Astrocyte (in vitro differentiated cells and primary cell): ENCODE results near the gene SEC63. TPM values are rescaled to one million over a fixed set of nuclear protein-coding genes. Genes with fewer than 3 reads are reported as not detected.
"Not testable (repeated sequence)": the region's sequence is repeated elsewhere in the genome, so short reads cannot be mapped to it uniquely, and the experiment has no call there.

Source experiments
- DNase-seq: peaks from one replicate; pipeline ENCODE4 v3.0.0-alpha.2; 2010; ENCODE audit warnings: low read depth
- FAIRE-seq: peaks from 2 replicates; lab custom pipeline; 2011; peaks lifted over from hg19 to GRCh38; lab: Jason Lieb, UNC
- H2AFZ ChIP-seq: 2 replicates; pipeline ENCODE4 v1.6.0; 2012; ENCODE audit warnings: low read depth, low read length, inconsistent platforms
- H3K27ac ChIP-seq: 2 replicates; pipeline ENCODE4 v1.5.1; 2011; ENCODE audit warnings: low read depth, low read length, inconsistent platforms
- H3K27me3 ChIP-seq: 2 replicates; pipeline ENCODE4 v1.6.0; 2011; ENCODE audit warnings: low read length, inconsistent platforms; ENCODE audit not compliant: insufficient read depth
- H3K36me3 ChIP-seq: 2 replicates; pipeline ENCODE4 v1.5.1; 2011; ENCODE audit warnings: low read length, inconsistent platforms; ENCODE audit not compliant: insufficient read depth
- H3K4me1 ChIP-seq: 2 replicates; pipeline ENCODE4 v1.5.1; 2011; ENCODE audit warnings: low read length, inconsistent platforms; ENCODE audit not compliant: insufficient read depth
- H3K4me2 ChIP-seq: 2 replicates; pipeline ENCODE4 v1.6.0; 2012; ENCODE audit warnings: low read length, inconsistent platforms
- H3K4me3 ChIP-seq: 2 replicates; pipeline ENCODE4 v1.5.1; 2011; ENCODE audit warnings: low read depth, mild to moderate bottlenecking, low read length, inconsistent platforms; ENCODE audit not compliant: insufficient read depth
- H3K79me2 ChIP-seq: 2 replicates; pipeline ENCODE4 v1.6.0; 2012; ENCODE audit warnings: mild to moderate bottlenecking, low read length, inconsistent platforms; ENCODE audit not compliant: insufficient read depth
- H3K9ac ChIP-seq: 2 replicates; pipeline ENCODE4 v1.6.0; 2012; ENCODE audit warnings: mild to moderate bottlenecking, low read length, inconsistent platforms
- H3K9me3 ChIP-seq: 2 replicates; pipeline ENCODE4 v1.5.1; 2012; ENCODE audit warnings: low read depth, mild to moderate bottlenecking, low read length, inconsistent platforms; ENCODE audit not compliant: insufficient read depth
- H4K20me1 ChIP-seq: 2 replicates; pipeline ENCODE4 v1.6.0; 2012; ENCODE audit warnings: low read length, inconsistent platforms; ENCODE audit not compliant: insufficient read depth
- H3K27ac Mint-ChIP-seq: one replicate; pipeline ENCODE4 v1.8.0; 2021; ENCODE audit warnings: mild to moderate bottlenecking, mixed read lengths; ENCODE audit not compliant: unreplicated experiment
- H3K27me3 Mint-ChIP-seq: one replicate; pipeline ENCODE4 v1.8.0; 2021; ENCODE audit warnings: low read depth, mixed read lengths; ENCODE audit not compliant: unreplicated experiment
- H3K36me3 Mint-ChIP-seq: one replicate; pipeline ENCODE4 v1.8.0; 2021; ENCODE audit warnings: low read depth, mixed read lengths; ENCODE audit not compliant: unreplicated experiment
- H3K4me1 Mint-ChIP-seq: one replicate; pipeline ENCODE4 v1.8.0; 2021; ENCODE audit warnings: low read depth, mixed read lengths; ENCODE audit not compliant: unreplicated experiment
- H3K4me3 Mint-ChIP-seq: one replicate; pipeline ENCODE4 v1.8.0; 2021; ENCODE audit warnings: mild to moderate bottlenecking, moderate library complexity, mixed read lengths; ENCODE audit not compliant: unreplicated experiment
- H3K9me3 Mint-ChIP-seq: one replicate; pipeline ENCODE4 v1.8.0; 2021; ENCODE audit warnings: mild to moderate bottlenecking, mixed read lengths; ENCODE audit not compliant: unreplicated experiment
- EZH2 ChIP-seq: IDR thresholded peaks from 2 replicates; pipeline ENCODE4 v1.6.1; 2012; ENCODE audit warnings: mild to moderate bottlenecking, low read length, inconsistent platforms; ENCODE audit not compliant: insufficient read depth
- total RNA-seq: library from RNA; stranded (reverse); gene quantifications from 2 replicates; pipeline ENCODE4 v1.2.1, GENCODE V29; 2021
- TF ChIP-seq, protein P1 (sequence below): IDR thresholded peaks from 2 replicates; pipeline ENCODE4 v1.5.1; 2011; ENCODE audit warnings: low read depth, mild to moderate bottlenecking, inconsistent platforms, low read length, moderate library complexity; ENCODE audit not compliant: insufficient read depth

SEC63 gene
- total RNA-seq, 1 donor from 2014 or later, result 161 TPM

DNA sequence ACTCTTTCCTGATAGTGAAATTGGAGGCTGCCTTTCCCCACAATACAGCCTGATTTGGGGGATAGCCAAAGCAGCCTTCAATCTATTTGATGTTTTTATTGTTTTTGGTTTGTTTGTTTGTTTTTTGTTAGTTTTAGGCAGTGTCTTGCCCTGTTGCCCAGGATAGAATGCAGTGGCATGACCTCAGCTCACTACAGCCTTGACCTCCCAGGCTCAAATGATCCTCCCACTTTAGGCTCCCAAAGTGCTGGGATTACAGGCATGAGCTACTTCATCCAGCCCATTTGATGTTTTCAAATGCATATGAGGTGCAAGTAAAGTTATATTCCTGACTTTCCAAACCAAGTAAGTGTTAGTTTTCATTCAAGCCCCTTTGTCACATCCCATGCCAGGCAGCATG is 41.3 kb upstream of the SEC63 start:
- no peak overlapping the region for H3K27ac Mint-ChIP-seq
- H2AFZ ChIP-seq, result no peak overlapping the region
- H3K36me3 ChIP-seq, result no peaks in the 10 kb centered on the region
- FAIRE-seq (no peak), DNase-seq (no peak)
- H4K20me1 ChIP-seq, result no peaks in the 10 kb centered on the region
- peaks cover 1% of the 10 kb centered on the region for H3K4me1 Mint-ChIP-seq
- H3K27me3 ChIP-seq, result no peaks in the 10 kb centered on the region
- H3K36me3 Mint-ChIP-seq, result no peaks in the 10 kb centered on the region
- no peaks in the 10 kb centered on the region for H3K9me3 Mint-ChIP-seq
- H3K9ac ChIP-seq, result no peak overlapping the region
- H3K27me3 Mint-ChIP-seq, result peaks cover 2% of the 10 kb centered on the region
- no peak overlapping the region for H3K4me3 Mint-ChIP-seq
- no peaks in the 10 kb centered on the region for H3K4me1 ChIP-seq
- no peaks in the 10 kb centered on the region for H3K9me3 ChIP-seq
- no peaks in the 10 kb centered on the region for H3K79me2 ChIP-seq
- H3K4me2 ChIP-seq, result no peak overlapping the region
- H3K27ac ChIP-seq, result no peak overlapping the region
- no peak overlapping the region for H3K4me3 ChIP-seq
- no peak for TF ChIP-seq EZH2
- TF ChIP-seq, protein P1, sequence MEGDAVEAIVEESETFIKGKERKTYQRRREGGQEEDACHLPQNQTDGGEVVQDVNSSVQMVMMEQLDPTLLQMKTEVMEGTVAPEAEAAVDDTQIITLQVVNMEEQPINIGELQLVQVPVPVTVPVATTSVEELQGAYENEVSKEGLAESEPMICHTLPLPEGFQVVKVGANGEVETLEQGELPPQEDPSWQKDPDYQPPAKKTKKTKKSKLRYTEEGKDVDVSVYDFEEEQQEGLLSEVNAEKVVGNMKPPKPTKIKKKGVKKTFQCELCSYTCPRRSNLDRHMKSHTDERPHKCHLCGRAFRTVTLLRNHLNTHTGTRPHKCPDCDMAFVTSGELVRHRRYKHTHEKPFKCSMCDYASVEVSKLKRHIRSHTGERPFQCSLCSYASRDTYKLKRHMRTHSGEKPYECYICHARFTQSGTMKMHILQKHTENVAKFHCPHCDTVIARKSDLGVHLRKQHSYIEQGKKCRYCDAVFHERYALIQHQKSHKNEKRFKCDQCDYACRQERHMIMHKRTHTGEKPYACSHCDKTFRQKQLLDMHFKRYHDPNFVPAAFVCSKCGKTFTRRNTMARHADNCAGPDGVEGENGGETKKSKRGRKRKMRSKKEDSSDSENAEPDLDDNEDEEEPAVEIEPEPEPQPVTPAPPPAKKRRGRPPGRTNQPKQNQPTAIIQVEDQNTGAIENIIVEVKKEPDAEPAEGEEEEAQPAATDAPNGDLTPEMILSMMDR, result no peak

DNA sequence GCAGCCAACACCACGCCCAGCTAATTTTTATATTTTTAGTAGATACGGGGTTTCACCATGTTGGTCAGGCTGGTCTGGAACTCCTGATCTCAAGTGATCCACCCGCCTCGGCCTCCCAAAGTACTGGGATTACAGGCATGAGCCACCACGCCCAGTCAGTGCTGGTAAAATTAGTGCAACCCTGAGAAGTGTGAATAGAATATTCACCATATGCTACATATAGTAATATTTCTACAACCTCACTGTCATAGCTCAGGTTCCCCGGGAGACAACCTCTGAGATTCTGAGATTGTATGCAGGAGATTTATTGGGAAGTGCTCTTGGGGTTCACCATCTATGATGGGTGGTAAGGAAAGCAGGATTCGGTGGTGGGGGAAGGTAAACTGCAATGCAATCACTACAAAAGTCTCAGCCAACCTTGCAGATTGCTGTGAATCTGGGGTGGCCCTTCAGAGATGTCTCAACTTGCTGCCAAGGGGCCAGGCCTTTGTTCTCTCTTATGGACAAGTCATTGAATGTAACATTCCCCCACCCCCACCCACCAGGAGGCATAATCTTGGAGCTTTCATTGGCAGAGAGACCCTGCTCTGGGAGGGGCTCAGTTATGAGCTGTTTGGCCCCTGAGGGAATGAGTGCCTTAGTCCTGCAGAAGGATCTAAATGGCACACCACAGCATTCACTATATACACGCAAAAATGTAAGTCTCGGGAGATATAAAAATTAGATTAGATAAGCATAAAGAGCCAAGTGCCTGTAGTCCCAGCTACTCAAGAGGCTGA is 34.0 kb upstream of the SEC63 start:
- Histone ChIP-seq H4K20me1 (no peaks in the 10 kb centered on the region), H3K36me3 (no peaks in the 10 kb centered on the region), H3K4me1 (no peaks in the 10 kb centered on the region), H2AFZ (no peak overlapping the region), H3K4me3 (no peak overlapping the region), H3K9ac (no peak overlapping the region), H3K9me3 (no peaks in the 10 kb centered on the region), H3K79me2 (no peaks in the 10 kb centered on the region), H3K27me3 (no peaks in the 10 kb centered on the region), H3K27ac (no peak overlapping the region), H3K4me2 (no peak overlapping the region)
- DNase-seq (no peak), FAIRE-seq (no peak)
- no peaks in the 10 kb centered on the region for H3K27me3 Mint-ChIP-seq
- TF ChIP-seq EZH2, result no peak
- TF ChIP-seq, protein P1, result no peak
- peaks cover 2% of the 10 kb centered on the region for H3K9me3 Mint-ChIP-seq
- no peak overlapping the region for H3K4me3 Mint-ChIP-seq
- peaks cover 12% of the 10 kb centered on the region for H3K4me1 Mint-ChIP-seq
- no peak overlapping the region for H3K27ac Mint-ChIP-seq
- H3K36me3 Mint-ChIP-seq, result no peaks in the 10 kb centered on the region

DNA sequence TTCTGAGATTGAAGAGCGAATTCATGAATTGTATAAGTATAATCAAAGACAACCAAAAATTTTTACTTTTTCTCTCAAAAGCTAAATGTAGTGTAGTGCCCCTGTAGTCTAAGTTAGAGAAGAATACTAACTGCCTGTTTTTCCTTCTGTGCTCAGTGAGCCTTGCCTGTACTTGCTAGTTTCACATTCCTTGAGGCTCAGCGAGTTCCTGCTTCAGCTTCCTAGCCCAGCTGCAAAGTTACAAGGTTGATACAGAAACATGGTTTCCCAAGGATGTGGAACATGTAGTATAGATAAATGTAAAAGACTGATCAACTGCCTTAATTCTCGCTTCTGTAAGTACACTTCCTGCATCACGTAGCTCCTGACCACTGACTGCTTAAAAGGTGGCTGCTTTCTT is 33.1 kb upstream of the SEC63 start:
- Histone ChIP-seq H3K4me1 (no peaks in the 10 kb centered on the region), H3K9me3 (no peaks in the 10 kb centered on the region), H3K79me2 (no peaks in the 10 kb centered on the region), H3K4me2 (no peak overlapping the region), H4K20me1 (no peaks in the 10 kb centered on the region), H3K9ac (no peak overlapping the region), H2AFZ (no peak overlapping the region), H3K27me3 (no peaks in the 10 kb centered on the region), H3K36me3 (no peaks in the 10 kb centered on the region), H3K27ac (no peak overlapping the region), H3K4me3 (no peak overlapping the region)
- H3K4me3 Mint-ChIP-seq, result no peak overlapping the region
- TF ChIP-seq, protein P1, result no peak
- no peak for TF ChIP-seq EZH2
- DNase-seq, result no peak
- FAIRE-seq, result no peak
- no peak overlapping the region for H3K27ac Mint-ChIP-seq
- H3K27me3 Mint-ChIP-seq, result no peaks in the 10 kb centered on the region
- no peaks in the 10 kb centered on the region for H3K36me3 Mint-ChIP-seq
- H3K9me3 Mint-ChIP-seq, result peaks cover 2% of the 10 kb centered on the region
- peaks cover 12% of the 10 kb centered on the region for H3K4me1 Mint-ChIP-seq

DNA sequence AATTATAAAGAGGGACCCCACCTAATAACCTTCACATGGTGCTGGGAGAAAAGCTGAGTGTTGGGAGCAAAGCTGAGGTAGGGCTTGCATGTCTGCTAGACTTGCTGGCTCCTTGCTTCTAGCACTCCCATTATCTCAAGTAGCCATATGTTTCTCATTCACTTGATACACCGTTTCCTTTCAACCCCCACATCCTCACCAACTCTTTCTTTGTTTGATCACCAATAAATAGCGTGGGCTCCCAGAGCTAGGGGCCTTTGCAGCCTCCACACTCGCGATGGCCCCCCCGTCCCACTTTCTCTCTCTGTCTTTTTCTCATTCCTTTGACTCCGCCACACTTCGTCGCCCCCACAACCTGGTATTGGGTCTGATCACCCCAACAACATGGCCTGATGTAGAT is 32.6 kb upstream of the SEC63 start:
- H3K36me3 Mint-ChIP-seq, H3K27ac ChIP-seq, H3K4me3 Mint-ChIP-seq, H3K4me3 ChIP-seq, FAIRE-seq, H3K4me1 ChIP-seq, H3K9me3 Mint-ChIP-seq, H3K4me2 ChIP-seq, H3K27me3 ChIP-seq, H2AFZ ChIP-seq, H4K20me1 ChIP-seq, H3K36me3 ChIP-seq, H3K79me2 ChIP-seq, DNase-seq, H3K9me3 ChIP-seq, H3K27me3 Mint-ChIP-seq, H3K9ac ChIP-seq: not testable (repeated sequence)
- peak overlapping the region; percentile 60 for H3K27ac Mint-ChIP-seq
- H3K4me1 Mint-ChIP-seq, result peaks cover 12% of the 10 kb centered on the region
